Spleen (tissue), 7 donors: ENCODE data around the gene COMMD7.

Experiments
- POLR2AphosphoS5 ChIP-seq, 3 donors: sonication (generic); formaldehyde crosslinking; IDR thresholded peaks; one replicate each; pipeline ENCODE4 v1.5.1; 2017; ENCODE audit warnings: antibody characterized with exemption in 3 of 3
- TF ChIP-seq, protein P1 (sequence below), 11 experiments: fragments of 200-600 bp in 7 of 11; fragments of 450-650 bp in 4 of 11; sonication (generic) in 4 of 11; IDR thresholded peaks in 8 of 11; conservative IDR thresholded peaks in 3 of 11; 1 replicate in 7 of 11; 2 replicates in 4 of 11; pipeline versions ENCODE4 v1.4.0 to v1.8.0; 2016 to 2021; ENCODE audit warnings: antibody characterized with exemption in 11 of 11, inconsistent platforms in 4 of 11, mild to moderate bottlenecking in 1 of 11
- donor health status: DM: no; HTN: no; CAD: no; lungs with moderate emphysema.
- donor health status: DM: no; HTN: no; CAD: no.
- donor health status: DM: no; HTN: no; CAD: no.

DNA sequence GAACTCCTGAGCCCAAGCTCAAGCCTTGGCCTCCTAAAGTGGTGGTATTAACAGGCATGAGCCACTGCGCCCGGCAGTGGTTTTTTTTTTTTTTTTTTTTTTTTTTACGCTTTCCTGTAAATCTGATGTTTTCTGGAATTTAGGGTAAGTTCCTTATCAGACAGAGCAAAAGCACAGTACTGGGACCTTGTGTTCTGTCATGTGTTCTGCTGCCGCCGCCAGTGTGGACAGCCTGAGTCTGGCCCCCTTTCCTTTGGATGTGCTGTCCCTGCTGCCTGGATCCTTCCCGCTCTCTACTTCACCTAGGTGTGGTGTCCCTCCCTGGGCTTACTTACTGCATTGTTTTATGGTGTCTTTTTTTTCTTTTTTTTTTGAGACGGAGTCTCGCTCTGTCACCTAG lies 30.6 kb upstream of the COMMD7 start:
- TF ChIP-seq, protein P1, sequence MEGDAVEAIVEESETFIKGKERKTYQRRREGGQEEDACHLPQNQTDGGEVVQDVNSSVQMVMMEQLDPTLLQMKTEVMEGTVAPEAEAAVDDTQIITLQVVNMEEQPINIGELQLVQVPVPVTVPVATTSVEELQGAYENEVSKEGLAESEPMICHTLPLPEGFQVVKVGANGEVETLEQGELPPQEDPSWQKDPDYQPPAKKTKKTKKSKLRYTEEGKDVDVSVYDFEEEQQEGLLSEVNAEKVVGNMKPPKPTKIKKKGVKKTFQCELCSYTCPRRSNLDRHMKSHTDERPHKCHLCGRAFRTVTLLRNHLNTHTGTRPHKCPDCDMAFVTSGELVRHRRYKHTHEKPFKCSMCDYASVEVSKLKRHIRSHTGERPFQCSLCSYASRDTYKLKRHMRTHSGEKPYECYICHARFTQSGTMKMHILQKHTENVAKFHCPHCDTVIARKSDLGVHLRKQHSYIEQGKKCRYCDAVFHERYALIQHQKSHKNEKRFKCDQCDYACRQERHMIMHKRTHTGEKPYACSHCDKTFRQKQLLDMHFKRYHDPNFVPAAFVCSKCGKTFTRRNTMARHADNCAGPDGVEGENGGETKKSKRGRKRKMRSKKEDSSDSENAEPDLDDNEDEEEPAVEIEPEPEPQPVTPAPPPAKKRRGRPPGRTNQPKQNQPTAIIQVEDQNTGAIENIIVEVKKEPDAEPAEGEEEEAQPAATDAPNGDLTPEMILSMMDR (IDR thresholded peaks at IDR 0.05 in 8 of 11, conservative IDR thresholded peaks at IDR 0.05 in 3 of 11): no peak
- TF ChIP-seq POLR2AphosphoS5 (IDR thresholded peaks at IDR 0.05): no peak
